Neural cell (in vitro differentiated cells): ENCODE results near the gene DNAJB8. TPM values are rescaled to one million over a fixed set of nuclear protein-coding genes. Genes with fewer than 3 reads are reported as not detected.

Experiments used
- H2AFZ ChIP-seq: fragments of 200-600, 300-800 bp; sonication (generic), shearing (Covaris generic); 2 replicates; pipeline ENCODE4 v1.6.0; 2014; ENCODE audit warnings: low read depth, mild to moderate bottlenecking, antibody characterized with exemption, low read length, moderate library complexity
- H3F3A ChIP-seq: fragments of 200-600 bp; shearing (Covaris generic); 2 replicates; pipeline ENCODE4 v1.6.1; 2016; ENCODE audit warnings: mild to moderate bottlenecking, moderate library complexity, mixed read lengths, antibody characterized with exemption, low read length; ENCODE audit not compliant: insufficient read depth, poor library complexity, severe bottlenecking
- H3K27ac ChIP-seq: fragments of 200-600, 300-800 bp; sonication (generic), shearing (Covaris generic); 2 replicates; pipeline ENCODE4 v1.5.1; 2014; ENCODE audit warnings: mild to moderate bottlenecking, low read length, moderate library complexity
- H3K27me3 ChIP-seq: fragments of 300-800, 200-600 bp; sonication (generic), shearing (Covaris generic); 2 replicates; pipeline ENCODE4 v1.6.0; 2014; ENCODE audit warnings: mild to moderate bottlenecking, low read depth, low read length, moderate library complexity; ENCODE audit not compliant: insufficient read depth
- H3K36me3 ChIP-seq: fragments of 300-800, 200-600 bp; sonication (generic), shearing (Covaris generic); 2 replicates; pipeline ENCODE4 v1.5.1; 2014; ENCODE audit warnings: mild to moderate bottlenecking, antibody characterized with exemption, low read length, moderate library complexity; ENCODE audit not compliant: insufficient read depth
- H3K4me2 ChIP-seq: fragments of 300-800, 200-600 bp; sonication (generic), shearing (Covaris generic); 2 replicates; pipeline ENCODE4 v1.6.0; 2014; ENCODE audit warnings: mild to moderate bottlenecking, low read length
- H3K4me3 ChIP-seq: fragments of 300-800, 200-600 bp; sonication (generic), shearing (Covaris generic); 2 replicates; pipeline ENCODE4 v1.5.1; 2014; ENCODE audit warnings: mild to moderate bottlenecking, low read length, moderate library complexity
- H3K79me2 ChIP-seq: fragments of 200-600 bp; shearing (Covaris generic); replicated peaks from 2 replicates; pipeline ENCODE4 v1.6.0; 2014; ENCODE audit warnings: mild to moderate bottlenecking, low read length, moderate library complexity; ENCODE audit not compliant: insufficient read depth
- H3K9ac ChIP-seq: fragments of 300-800, 200-600 bp; sonication (generic), shearing (Covaris generic); 2 replicates; pipeline ENCODE4 v1.6.1; 2016; ENCODE audit warnings: mild to moderate bottlenecking, low read length, mixed read lengths
- H3K9me2 ChIP-seq: fragments of 200-600 bp; shearing (Covaris generic); 2 replicates; pipeline ENCODE4 v1.6.1; 2016; ENCODE audit warnings: mild to moderate bottlenecking, low read length, mixed read lengths; ENCODE audit not compliant: insufficient read depth
- H3K9me3 ChIP-seq: fragments of 200-600, 300-800 bp; sonication (generic), shearing (Covaris generic); 2 replicates; pipeline ENCODE4 v1.6.1; 2016; ENCODE audit warnings: mild to moderate bottlenecking, mixed run types, low read length, moderate library complexity, mixed read lengths
- H4K20me1 ChIP-seq: fragments of 200-600 bp; shearing (Covaris generic); 2 replicates; pipeline ENCODE4 v1.6.1; 2016; ENCODE audit warnings: mild to moderate bottlenecking, mixed run types; ENCODE audit not compliant: insufficient read depth
- CTCF ChIP-seq: fragments of 450-650 bp; IDR thresholded peaks from 2 replicates; pipeline ENCODE4 v1.5.1; 2014; ENCODE audit warnings: antibody characterized with exemption, mild to moderate bottlenecking, moderate library complexity; ENCODE audit not compliant: poor library complexity, severe bottlenecking
- EP300 ChIP-seq: fragments of 450-650 bp; conservative IDR thresholded peaks from 2 replicates; pipeline ENCODE4 v1.6.1; 2014; ENCODE audit warnings: antibody characterized with exemption, mild to moderate bottlenecking, moderate library complexity; ENCODE audit not compliant: poor library complexity, severe bottlenecking
- EZH2 ChIP-seq: fragments of 200-600, 300-800 bp; shearing (Covaris generic), sonication (generic); IDR thresholded peaks from 2 replicates; pipeline ENCODE4 v1.6.1; 2014; ENCODE audit warnings: antibody characterized with exemption, low read length, borderline replicate concordance, mild to moderate bottlenecking; ENCODE audit not compliant: insufficient read depth, poor library complexity, severe bottlenecking
- MXI1 ChIP-seq: fragments of 450-650 bp; conservative IDR thresholded peaks from 2 replicates; pipeline ENCODE4 v1.6.1; 2014; ENCODE audit warnings: antibody characterized with exemption, mild to moderate bottlenecking; ENCODE audit not compliant: poor library complexity, severe bottlenecking
- POLR2AphosphoS5 ChIP-seq: IDR thresholded peaks from 2 replicates; pipeline ENCODE4 v1.6.1; 2012
- RAD21 ChIP-seq: fragments of 450-650 bp; conservative IDR thresholded peaks from 2 replicates; pipeline ENCODE4 v1.6.1; 2014; ENCODE audit warnings: antibody characterized with exemption, mild to moderate bottlenecking, moderate library complexity
- REST ChIP-seq: IDR thresholded peaks from 2 replicates; pipeline ENCODE4 v1.6.1; 2012; ENCODE audit warnings: borderline replicate concordance
- SMC3 ChIP-seq: fragments of 450-650 bp; conservative IDR thresholded peaks from 2 replicates; pipeline ENCODE4 v1.6.1; 2014; ENCODE audit warnings: antibody characterized with exemption, mild to moderate bottlenecking, moderate library complexity; ENCODE audit not compliant: poor library complexity
- TAF1 ChIP-seq: IDR thresholded peaks from 2 replicates; pipeline ENCODE4 v1.6.1; 2012; ENCODE audit warnings: low read depth
- polyA plus RNA-seq: library from polyadenylated mRNA; depleted of rRNA; stranded (reverse); fragments of >200 nt; gene quantifications from 2 replicates; pipeline ENCODE4 v1.2.3, GENCODE V29; 2014

The DNAJB8 gene
- polyA plus RNA-seq, 1 donor from 2014 or later, result not detected

- H3K27ac ChIP-seq, result no peak overlapping the region
- TF ChIP-seq TAF1, result no peak
- no peak for TF ChIP-seq POLR2AphosphoS5
- TF ChIP-seq SMC3, result no peak
- TF ChIP-seq CTCF, result no peak
- TF ChIP-seq REST, result no peak
- no peak for TF ChIP-seq RAD21
- no peak for TF ChIP-seq EP300
- TF ChIP-seq MXI1, result no peak
- TF ChIP-seq EZH2, result no peak
- H3K27me3 ChIP-seq, result no peaks in the 10 kb centered on the region
- no peak overlapping the region for H3K9ac ChIP-seq
- H3K9me2 ChIP-seq, result no peaks in the 10 kb centered on the region
- no peaks in the 10 kb centered on the region for H3K9me3 ChIP-seq
- no peak overlapping the region for H3K4me2 ChIP-seq
- H3K79me2 ChIP-seq, result no peaks in the 10 kb centered on the region
- H3K36me3 ChIP-seq, result no peaks in the 10 kb centered on the region
- no peaks in the 10 kb centered on the region for H3F3A ChIP-seq
- no peaks in the 10 kb centered on the region for H4K20me1 ChIP-seq
- H2AFZ ChIP-seq, result no peak overlapping the region
- no peak overlapping the region for H3K4me3 ChIP-seq
Measured at GRCh38 chr3:128455116-128455515, 11.6 kb downstream of the DNAJB8 start.

- Histone ChIP-seq H3K27me3 (no peaks in the 10 kb centered on the region), H3K4me3 (no peak overlapping the region)
Measured at GRCh38 chr3:128454310-128454618, 12.4 kb downstream of the DNAJB8 start.

More at GRCh38 chr3:128454310-128454618, 12.4 kb downstream of the DNAJB8 start:
- no peaks in the 10 kb centered on the region for H3K9me2 ChIP-seq
- no peak overlapping the region for H3K27ac ChIP-seq
- no peaks in the 10 kb centered on the region for H3K9me3 ChIP-seq
- H4K20me1 ChIP-seq, result no peaks in the 10 kb centered on the region
- H2AFZ ChIP-seq, result no peak overlapping the region
- H3K79me2 ChIP-seq, result no peaks in the 10 kb centered on the region
- no peaks in the 10 kb centered on the region for H3F3A ChIP-seq
- no peak overlapping the region for H3K9ac ChIP-seq
- no peak overlapping the region for H3K4me2 ChIP-seq
- TF ChIP-seq TAF1 (no peak), REST (no peak), MXI1 (no peak), RAD21 (no peak), EP300 (no peak), SMC3 (no peak), EZH2 (no peak), POLR2AphosphoS5 (no peak), CTCF (no peak)
- no peaks in the 10 kb centered on the region for H3K36me3 ChIP-seq
